ENCODE measurements around the gene TRIAP1.

GRCh38 chr12:120394483-120395367 is 51.5 kb downstream of the TRIAP1 start:
- TF ChIP-seq CTCF (IDR thresholded peaks at IDR 0.05 in 4 of 5, conservative IDR thresholded peaks at IDR 0.05 in 1 of 5) (no peak), POLR2A (IDR thresholded peaks at IDR 0.05) (no peak)
